ENCODE data around the gene TTC28.

DNA sequence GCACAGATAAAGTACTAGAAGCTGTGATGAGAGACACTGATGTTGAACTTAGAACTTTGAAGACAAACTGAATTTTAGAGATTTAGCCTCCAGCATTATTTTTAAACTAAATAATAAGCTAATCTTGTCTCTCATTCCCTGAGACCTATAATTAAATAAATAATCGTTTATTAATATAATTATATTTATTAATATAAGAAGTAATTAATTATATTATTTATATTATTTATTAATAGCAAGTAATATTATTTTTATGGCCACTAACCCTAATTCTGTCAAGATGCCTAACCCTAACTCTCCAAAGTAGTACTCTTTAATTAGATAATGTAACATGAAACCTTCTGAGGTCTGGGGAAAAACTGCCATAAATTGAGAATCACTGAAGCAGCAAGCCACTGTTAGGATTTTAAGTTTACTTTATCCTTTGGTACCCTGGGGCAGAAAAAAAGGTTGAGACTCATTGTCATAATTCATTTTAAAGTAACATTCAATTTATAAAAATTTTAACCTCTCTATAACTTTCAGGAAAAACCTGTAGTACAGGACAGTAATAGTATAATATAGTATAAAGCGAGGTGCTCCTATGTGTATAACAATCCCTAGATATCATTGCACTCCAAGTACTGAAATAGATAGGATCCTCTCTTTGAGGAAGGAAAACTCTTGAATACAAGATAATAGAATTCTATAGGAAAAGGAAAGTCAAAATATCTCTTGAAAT is 85.4 kb downstream of the TTC28 start:
- no peak for TF ChIP-seq POLR2A (IDR thresholded peaks at IDR 0.05; ENCODE audit: low read depth, low read length)
- TF ChIP-seq, protein P1, sequence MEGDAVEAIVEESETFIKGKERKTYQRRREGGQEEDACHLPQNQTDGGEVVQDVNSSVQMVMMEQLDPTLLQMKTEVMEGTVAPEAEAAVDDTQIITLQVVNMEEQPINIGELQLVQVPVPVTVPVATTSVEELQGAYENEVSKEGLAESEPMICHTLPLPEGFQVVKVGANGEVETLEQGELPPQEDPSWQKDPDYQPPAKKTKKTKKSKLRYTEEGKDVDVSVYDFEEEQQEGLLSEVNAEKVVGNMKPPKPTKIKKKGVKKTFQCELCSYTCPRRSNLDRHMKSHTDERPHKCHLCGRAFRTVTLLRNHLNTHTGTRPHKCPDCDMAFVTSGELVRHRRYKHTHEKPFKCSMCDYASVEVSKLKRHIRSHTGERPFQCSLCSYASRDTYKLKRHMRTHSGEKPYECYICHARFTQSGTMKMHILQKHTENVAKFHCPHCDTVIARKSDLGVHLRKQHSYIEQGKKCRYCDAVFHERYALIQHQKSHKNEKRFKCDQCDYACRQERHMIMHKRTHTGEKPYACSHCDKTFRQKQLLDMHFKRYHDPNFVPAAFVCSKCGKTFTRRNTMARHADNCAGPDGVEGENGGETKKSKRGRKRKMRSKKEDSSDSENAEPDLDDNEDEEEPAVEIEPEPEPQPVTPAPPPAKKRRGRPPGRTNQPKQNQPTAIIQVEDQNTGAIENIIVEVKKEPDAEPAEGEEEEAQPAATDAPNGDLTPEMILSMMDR (IDR thresholded peaks at IDR 0.05; ENCODE audit: extremely low read depth in 1 of 2, insufficient read depth in 1 of 2, low read depth in 1 of 2, low read length in 2 of 2) = no peak
- TF ChIP-seq EZH2 (IDR thresholded peaks at IDR 0.05; ENCODE audit: borderline replicate concordance, low read depth, low read length, severe bottlenecking) = no peak
- no peak for TF ChIP-seq POLR2AphosphoS5 (IDR thresholded peaks at IDR 0.05; ENCODE audit: insufficient read depth, low read depth, low read length)

Data from endothelial cell of umbilical vein (primary cell).